NB4 (cell line): ENCODE data around the gene SMIM1.

Experiments
- MYC ChIP-seq: IDR thresholded peaks from 2 replicates; pipeline ENCODE4 v1.6.1; 2011; ENCODE audit warnings: low read depth, low read length
- POLR2A ChIP-seq: IDR thresholded peaks from 2 replicates; pipeline ENCODE4 v1.6.1; 2011; ENCODE audit warnings: mild to moderate bottlenecking; ENCODE audit not compliant: insufficient read length; ENCODE audit errors: extremely low read depth
- TF ChIP-seq, protein P1 (sequence below): IDR thresholded peaks from one replicate; pipeline ENCODE4 v1.5.1; 2012; ENCODE audit warnings: low read depth, low read length
- TF ChIP-seq, protein P2 (sequence below): IDR thresholded peaks from 2 replicates; pipeline ENCODE4 v1.6.1; 2011; ENCODE audit warnings: low read depth, low read length

DNA sequence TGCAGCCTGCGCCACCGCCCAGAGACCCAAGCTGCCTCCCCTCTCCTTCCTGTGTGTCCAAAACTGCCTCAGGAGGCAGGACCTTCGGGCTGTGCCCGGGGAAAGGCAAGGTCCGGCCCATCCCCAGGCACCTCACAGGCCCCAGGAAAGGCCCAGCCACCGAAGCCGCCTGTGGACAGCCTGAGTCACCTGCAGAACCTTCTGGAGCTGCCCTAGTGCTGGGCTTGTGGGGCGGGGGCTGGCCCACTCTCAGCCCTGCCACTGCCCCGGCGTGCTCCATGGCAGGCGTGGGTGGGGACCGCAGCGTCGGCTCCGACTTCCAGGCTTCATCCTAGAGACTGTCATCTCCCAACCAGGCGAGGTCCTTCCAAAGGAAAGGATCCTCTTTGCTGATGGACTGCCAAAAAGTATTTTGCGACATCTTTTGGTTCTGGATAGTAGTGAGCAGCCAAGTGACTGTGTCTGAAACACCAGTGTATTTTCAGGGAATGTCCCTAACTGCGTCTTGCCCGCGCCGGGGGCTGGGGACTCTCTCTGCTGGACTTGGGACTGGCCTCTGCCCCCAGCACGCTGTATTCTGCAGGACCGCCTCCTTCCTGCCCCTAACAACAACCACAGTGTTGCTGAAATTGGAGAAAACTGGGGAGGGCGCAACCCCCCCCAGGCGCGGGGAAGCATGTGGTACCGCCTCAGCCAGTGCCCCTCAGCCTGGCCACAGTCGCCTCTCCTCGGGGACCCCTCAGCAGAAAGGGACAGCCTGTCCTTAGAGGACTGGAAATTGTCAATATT, 39.3 kb upstream of the SMIM1 start:
- TF ChIP-seq, protein P1, sequence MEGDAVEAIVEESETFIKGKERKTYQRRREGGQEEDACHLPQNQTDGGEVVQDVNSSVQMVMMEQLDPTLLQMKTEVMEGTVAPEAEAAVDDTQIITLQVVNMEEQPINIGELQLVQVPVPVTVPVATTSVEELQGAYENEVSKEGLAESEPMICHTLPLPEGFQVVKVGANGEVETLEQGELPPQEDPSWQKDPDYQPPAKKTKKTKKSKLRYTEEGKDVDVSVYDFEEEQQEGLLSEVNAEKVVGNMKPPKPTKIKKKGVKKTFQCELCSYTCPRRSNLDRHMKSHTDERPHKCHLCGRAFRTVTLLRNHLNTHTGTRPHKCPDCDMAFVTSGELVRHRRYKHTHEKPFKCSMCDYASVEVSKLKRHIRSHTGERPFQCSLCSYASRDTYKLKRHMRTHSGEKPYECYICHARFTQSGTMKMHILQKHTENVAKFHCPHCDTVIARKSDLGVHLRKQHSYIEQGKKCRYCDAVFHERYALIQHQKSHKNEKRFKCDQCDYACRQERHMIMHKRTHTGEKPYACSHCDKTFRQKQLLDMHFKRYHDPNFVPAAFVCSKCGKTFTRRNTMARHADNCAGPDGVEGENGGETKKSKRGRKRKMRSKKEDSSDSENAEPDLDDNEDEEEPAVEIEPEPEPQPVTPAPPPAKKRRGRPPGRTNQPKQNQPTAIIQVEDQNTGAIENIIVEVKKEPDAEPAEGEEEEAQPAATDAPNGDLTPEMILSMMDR, result no peak
- TF ChIP-seq MYC (no peak), POLR2A (no peak)
- TF ChIP-seq, protein P2, sequence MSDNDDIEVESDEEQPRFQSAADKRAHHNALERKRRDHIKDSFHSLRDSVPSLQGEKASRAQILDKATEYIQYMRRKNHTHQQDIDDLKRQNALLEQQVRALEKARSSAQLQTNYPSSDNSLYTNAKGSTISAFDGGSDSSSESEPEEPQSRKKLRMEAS, result no peak
